IMR-90 (cell line): ENCODE data around the gene COPS4. TPM values are rescaled to one million over a fixed set of nuclear protein-coding genes. Genes with fewer than 3 reads are reported as not detected.
"Not testable (repeated sequence)": the region's sequence is repeated elsewhere in the genome, so short reads cannot be mapped to it uniquely, and the experiment has no call there.

ENCODE experiments used
- ATAC-seq: fragments of 200-7000 bp; cut with Tn5 transposase; 2 replicates; pipeline ENCODE4 v1.9.1; 2020; ENCODE audit warnings: low read depth, mild to moderate bottlenecking, moderate library complexity
- BruUV-seq: library from RNA; stranded (reverse); fragments of 400-500 nt; replicated peaks from 2 replicates; lab custom pipeline; 2021; lab: Mats Ljungman, UMichigan
- CTCF ChIA-PET: fragments of 300-600 bp; formaldehyde crosslinking; extraction: SDS; loops from one replicate; lab custom pipeline; 2021; ENCODE audit warnings: antibody characterized with exemption; lab: Yijun Ruan, JAX
- POLR2A ChIA-PET: fragments of 300-600 bp; sonication (Branson Sonifier 250); formaldehyde crosslinking; loops from one replicate; lab custom pipeline; 2022; ENCODE audit warnings: antibody characterized with exemption; ENCODE audit not compliant: unreplicated experiment; lab: Charles Lee
- DNase-seq: peaks from one replicate; pipeline ENCODE4 v3.0.0; 2013
- H2AFZ ChIP-seq: replicated peaks from 2 replicates; pipeline ENCODE3; 2013; ENCODE audit warnings: low read length, mild to moderate bottlenecking; ENCODE audit not compliant: poor library complexity
- H2AK5ac ChIP-seq: 2 replicates; pipeline ENCODE4 v1.6.1; 2013; ENCODE audit warnings: low read depth, low read length, inconsistent platforms
- H2AK9ac ChIP-seq: replicated peaks from 2 replicates; pipeline ENCODE3; 2013; ENCODE audit warnings: mild to moderate bottlenecking, low read depth, low read length, moderate library complexity; ENCODE audit not compliant: poor library complexity
- H2BK120ac ChIP-seq: 2 replicates; pipeline ENCODE4 v1.6.1; 2013; ENCODE audit warnings: low read depth, low read length, inconsistent platforms
- H2BK15ac ChIP-seq: 3 replicates; pipeline ENCODE4 v1.6.1; 2013; ENCODE audit warnings: low read depth, low read length, inconsistent platforms
- H2BK20ac ChIP-seq: 2 replicates; pipeline ENCODE4 v1.6.1; 2013; ENCODE audit warnings: low read depth, mild to moderate bottlenecking, inconsistent platforms, low read length, moderate library complexity
- H2BK5ac ChIP-seq: 2 replicates; pipeline ENCODE4 v1.6.1; 2013; ENCODE audit warnings: mild to moderate bottlenecking, low read depth, low read length, inconsistent platforms; ENCODE audit not compliant: poor library complexity, severe bottlenecking
- H3K14ac ChIP-seq: replicated peaks from 2 replicates; pipeline ENCODE4 v1.6.1; 2013; ENCODE audit warnings: low read depth, low read length, inconsistent platforms
- H3K18ac ChIP-seq: 2 replicates; pipeline ENCODE4 v1.6.1; 2013; ENCODE audit warnings: low read depth, low read length, control low read depth
- H3K23ac ChIP-seq: 2 replicates; pipeline ENCODE4 v1.6.1; 2013; ENCODE audit warnings: low read depth, low read length, inconsistent platforms
- H3K27ac ChIP-seq: 2 replicates; pipeline ENCODE4 v1.5.1; 2013; ENCODE audit warnings: mild to moderate bottlenecking, control low read depth, low read length; ENCODE audit not compliant: insufficient read depth
- H3K27me3 ChIP-seq: 2 replicates; pipeline ENCODE4 v1.6.1; 2013; ENCODE audit warnings: low read length; ENCODE audit not compliant: control insufficient read depth, insufficient read depth
- H3K36me3 ChIP-seq: 2 replicates; pipeline ENCODE4 v1.6.1; 2013; ENCODE audit warnings: low read length, mixed read lengths; ENCODE audit not compliant: control insufficient read depth, insufficient read depth
- H3K4ac ChIP-seq: 2 replicates; pipeline ENCODE4 v1.6.1; 2013; ENCODE audit warnings: low read depth, low read length, inconsistent platforms
- H3K4me1 ChIP-seq: 2 replicates; pipeline ENCODE4 v1.6.1; 2013; ENCODE audit warnings: low read length, mixed read lengths; ENCODE audit not compliant: control insufficient read depth, insufficient read depth
- H3K4me2 ChIP-seq: 2 replicates; pipeline ENCODE4 v1.6.1; 2013; ENCODE audit warnings: low read depth, mild to moderate bottlenecking, control low read depth, low read length, moderate library complexity
- H3K4me3 ChIP-seq: 2 replicates; pipeline ENCODE4 v1.5.1; 2013; ENCODE audit warnings: low read depth, mild to moderate bottlenecking, control low read depth, low read length, moderate library complexity; ENCODE audit not compliant: insufficient read depth
- H3K56ac ChIP-seq: 2 replicates; pipeline ENCODE4 v1.6.1; 2013; ENCODE audit warnings: low read length, inconsistent platforms; ENCODE audit not compliant: insufficient read depth; ENCODE audit errors: extremely low read depth
- H3K79me1 ChIP-seq, 2 experiments: 2 replicates each; pipeline ENCODE4 v1.6.1; 2013; ENCODE audit warnings: low read length in 2 of 2, inconsistent platforms in 1 of 2, low read depth in 1 of 2
- H3K9ac ChIP-seq: 2 replicates; pipeline ENCODE4 v1.6.1; 2013; ENCODE audit warnings: low read depth, low read length, control low read depth
- H3K9me1 ChIP-seq: 2 replicates; pipeline ENCODE4 v1.6.1; 2013; ENCODE audit warnings: low read length, inconsistent platforms; ENCODE audit not compliant: insufficient read depth
- H3K9me3 ChIP-seq: 2 replicates; pipeline ENCODE4 v1.6.1; 2013; ENCODE audit warnings: low read length; ENCODE audit not compliant: control insufficient read depth, insufficient read depth
- H4K20me1 ChIP-seq: 2 replicates; pipeline ENCODE4 v1.6.1; 2013; ENCODE audit warnings: low read length, inconsistent platforms; ENCODE audit not compliant: insufficient read depth
- H4K5ac ChIP-seq: 2 replicates; pipeline ENCODE4 v1.6.1; 2013; ENCODE audit warnings: mild to moderate bottlenecking, low read depth, low read length, control low read depth
- H4K8ac ChIP-seq, 2 experiments: 2 replicates each; pipeline ENCODE4 v1.6.1; 2013; ENCODE audit warnings: low read depth in 2 of 2, low read length in 2 of 2, control low read depth in 1 of 2, inconsistent platforms in 1 of 2
- H4K91ac ChIP-seq: 2 replicates; pipeline ENCODE4 v1.6.1; 2013; ENCODE audit warnings: low read depth, low read length, inconsistent platforms; ENCODE audit not compliant: insufficient read depth
- WGBS, 2 experiments: methylation state at CpG; one replicate each; pipeline versions ENCODE4 v1.1.5 to v1.1.7; 2013; ENCODE audit warnings: missing lambda C conversion rate in 2 of 2; ENCODE audit not compliant: insufficient read length in 1 of 2; ENCODE audit errors: extremely low coverage in 2 of 2; 5-methylcytosine and 5-hydroxymethylcytosine counted together
- dilution Hi-C: fragments of 300-500 bp; cut with HindIII; formaldehyde crosslinking; loops from one replicate; pipeline ENCODE4 v1.14.3; 2018; ENCODE audit warnings: low sequenced_read_pairs; ENCODE audit not compliant: unreplicated experiment
- in situ Hi-C: fragments of 300-500 bp; cut with MboI; formaldehyde crosslinking; loops from 3 replicates; pipeline ENCODE4 v1.14.3; 2019; ENCODE audit warnings: low sequenced_read_pairs, inconsistent platforms, mixed read lengths
- intact Hi-C: fragments of 100-400 bp; cut with micrococcal nuclease; formaldehyde crosslinking; loops from 2 replicates; pipeline ENCODE4 v1.10.0; 2022
- polyA plus RNA-seq, 3 experiments: library from polyadenylated mRNA; depleted of rRNA; stranded (reverse); fragments of >200 nt; gene quantifications; 2 replicates each; pipeline ENCODE4 v1.2.3, GENCODE V29; 2012; ENCODE audit warnings: low replicate concordance in 1 of 3
- total RNA-seq: library from RNA; depleted of rRNA; stranded (reverse); fragments of >200 nt; gene quantifications from 2 replicates; pipeline ENCODE4 v1.2.3, GENCODE V29; 2012

Gene COPS4
- total and polyA plus RNA-seq, 2 of the 4 experiments (the other 2 are of a cell fraction): 40.1 to 115 TPM

GRCh38 chr4:83111751-83112141 lies 76.8 kb downstream of the COPS4 start:
- WGBS, 2 experiments: no CpG with 5 or more reads among the region's 7 CpGs
- H3K79me1 ChIP-seq: not testable (repeated sequence)

More at GRCh38 chr4:83111751-83112141, 76.8 kb downstream of the COPS4 start:
- H3K4ac ChIP-seq, H3K14ac ChIP-seq, H3K4me3 ChIP-seq, H4K8ac ChIP-seq, H2BK20ac ChIP-seq, H4K5ac ChIP-seq, H2BK5ac ChIP-seq, H3K9me3 ChIP-seq, in situ Hi-C loops, H3K9ac ChIP-seq, BruUV-seq, H3K4me1 ChIP-seq, H2BK120ac ChIP-seq, H2BK15ac ChIP-seq, H3K27me3 ChIP-seq, H2AFZ ChIP-seq, ATAC-seq, H2AK5ac ChIP-seq, H4K91ac ChIP-seq, H3K9me1 ChIP-seq, dilution Hi-C loops, H2AK9ac ChIP-seq, H3K23ac ChIP-seq, H3K56ac ChIP-seq, H3K36me3 ChIP-seq, H3K4me2 ChIP-seq, DNase-seq, H3K18ac ChIP-seq, H3K27ac ChIP-seq, H4K20me1 ChIP-seq: not testable (repeated sequence)
- intact Hi-C loops: loop anchor here (2.0 kb wide), 2 partner anchors 37 to 145 kb away; no protein-coding TSS in a partner anchor
- POLR2A ChIA-PET: interaction anchor here (0.6 kb wide), 1 partner anchor 691 kb away, joined by 3 read pairs; no protein-coding TSS in a partner anchor
- CTCF ChIA-PET: interaction anchor here (0.6 kb wide), 2 partner anchors 14 to 204 kb away, joined by 4 read pairs; no protein-coding TSS in a partner anchor
